Measurements from ENCODE around the gene OR52I2.
A peak's percentile ranks its signal among the peaks of the same experiment; 100 is the strongest.

Gene OR52I2

DNA sequence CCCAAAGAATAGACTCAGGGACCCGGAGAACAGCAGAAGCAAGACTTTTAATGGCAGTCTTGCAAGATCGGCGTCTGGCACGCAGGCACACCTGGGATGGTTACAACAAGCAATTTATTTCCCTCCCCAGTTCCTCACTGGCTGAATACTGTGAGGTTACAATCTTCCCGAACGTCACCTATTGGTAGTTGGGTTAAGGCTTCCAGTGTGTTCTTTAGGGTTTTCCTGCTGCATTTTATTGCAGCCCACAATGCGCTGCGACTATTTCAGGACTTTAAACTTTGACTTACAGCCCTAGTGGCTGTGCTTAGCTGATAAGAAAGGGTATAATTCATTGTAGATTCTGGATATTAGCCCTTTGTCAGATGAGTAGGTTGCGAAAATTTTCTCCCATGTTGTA is 38.0 kb downstream of the OR52I2 start:
- TF ChIP-seq, protein P1, sequence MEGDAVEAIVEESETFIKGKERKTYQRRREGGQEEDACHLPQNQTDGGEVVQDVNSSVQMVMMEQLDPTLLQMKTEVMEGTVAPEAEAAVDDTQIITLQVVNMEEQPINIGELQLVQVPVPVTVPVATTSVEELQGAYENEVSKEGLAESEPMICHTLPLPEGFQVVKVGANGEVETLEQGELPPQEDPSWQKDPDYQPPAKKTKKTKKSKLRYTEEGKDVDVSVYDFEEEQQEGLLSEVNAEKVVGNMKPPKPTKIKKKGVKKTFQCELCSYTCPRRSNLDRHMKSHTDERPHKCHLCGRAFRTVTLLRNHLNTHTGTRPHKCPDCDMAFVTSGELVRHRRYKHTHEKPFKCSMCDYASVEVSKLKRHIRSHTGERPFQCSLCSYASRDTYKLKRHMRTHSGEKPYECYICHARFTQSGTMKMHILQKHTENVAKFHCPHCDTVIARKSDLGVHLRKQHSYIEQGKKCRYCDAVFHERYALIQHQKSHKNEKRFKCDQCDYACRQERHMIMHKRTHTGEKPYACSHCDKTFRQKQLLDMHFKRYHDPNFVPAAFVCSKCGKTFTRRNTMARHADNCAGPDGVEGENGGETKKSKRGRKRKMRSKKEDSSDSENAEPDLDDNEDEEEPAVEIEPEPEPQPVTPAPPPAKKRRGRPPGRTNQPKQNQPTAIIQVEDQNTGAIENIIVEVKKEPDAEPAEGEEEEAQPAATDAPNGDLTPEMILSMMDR (conservative IDR thresholded peaks at IDR 0.05; ENCODE audit: control insufficient read depth, insufficient read depth, low read depth, low read length) = no peak
- H3K4me3 ChIP-seq (ENCODE audit: control insufficient read depth, low read depth, low read length) = no peak overlapping the region
- DNase-seq (ENCODE audit: low read depth) = no peak

DNA sequence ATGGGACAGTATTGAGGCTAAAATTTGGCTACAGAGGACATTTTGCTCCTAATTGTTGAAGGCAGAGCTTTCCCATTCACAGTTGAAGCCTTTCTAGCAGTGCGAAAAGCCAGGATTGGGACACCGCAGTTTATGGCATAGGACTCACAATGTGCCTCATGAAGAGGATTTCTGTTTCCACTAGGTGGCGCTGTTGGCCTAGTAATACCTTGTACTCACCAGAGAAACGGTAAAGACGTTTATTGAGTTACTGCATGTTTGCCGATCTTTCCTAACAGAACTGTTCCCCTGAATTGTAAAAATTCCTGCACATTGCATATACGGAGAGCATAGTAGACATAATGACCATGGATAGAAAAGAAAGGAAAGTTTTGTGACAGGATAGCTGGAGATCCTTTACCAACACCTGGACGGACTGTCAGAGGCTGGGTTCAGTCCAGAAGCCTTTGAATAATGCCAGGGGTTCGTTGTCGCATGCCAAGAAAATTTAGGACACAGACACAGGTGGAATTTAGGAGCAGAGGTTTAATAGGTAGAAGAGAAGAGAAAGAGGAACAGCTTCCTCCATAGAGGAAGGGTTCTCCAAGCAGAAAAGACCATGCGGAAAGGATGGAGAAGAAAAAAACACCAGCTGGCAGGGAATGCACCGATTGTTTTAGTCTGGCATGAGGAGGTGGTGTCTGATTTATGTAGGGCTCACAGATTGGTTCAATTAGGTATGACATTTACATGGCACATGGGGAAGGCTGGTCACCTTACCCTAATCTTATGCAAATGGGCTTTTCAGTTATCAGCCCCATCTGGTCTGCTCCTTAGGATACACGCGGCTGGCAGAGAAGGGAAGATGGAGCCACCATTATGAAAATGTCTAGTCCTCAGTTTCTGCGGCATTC is 44.9 kb downstream of the OR52I2 start:
- DNase-seq (ENCODE audit: low read depth) = peak; percentile 83
- H3K4me3 ChIP-seq (ENCODE audit: control insufficient read depth, low read depth, low read length) = no peak overlapping the region
- TF ChIP-seq, protein P1 (conservative IDR thresholded peaks at IDR 0.05; ENCODE audit: control insufficient read depth, insufficient read depth, low read depth, low read length) = peak; percentile 69

DNA sequence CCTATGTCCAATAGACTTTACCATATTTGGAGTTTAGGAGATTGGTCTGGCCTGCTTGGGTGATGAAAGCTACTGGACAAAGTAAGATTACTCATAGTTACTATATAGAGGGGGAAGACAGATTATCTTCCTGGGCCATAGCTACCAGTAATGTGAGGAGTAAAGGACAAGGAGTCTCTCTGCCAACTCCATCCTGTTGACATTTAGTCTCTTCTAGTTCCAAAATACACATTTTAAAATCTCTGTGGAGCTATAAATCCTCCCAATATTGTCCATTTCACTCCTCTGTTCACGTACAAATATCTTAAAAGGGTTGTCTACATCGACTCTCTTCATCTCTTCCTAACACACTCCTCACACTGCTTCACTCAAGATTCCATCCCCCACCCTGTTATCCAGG is 54.6 kb downstream of the OR52I2 start:
- TF ChIP-seq, protein P1 (conservative IDR thresholded peaks at IDR 0.05; ENCODE audit: control insufficient read depth, insufficient read depth, low read depth, low read length) = no peak
- H3K4me3 ChIP-seq (ENCODE audit: control insufficient read depth, low read depth, low read length) = no peak overlapping the region
- no peak for DNase-seq (ENCODE audit: low read depth)

DNA sequence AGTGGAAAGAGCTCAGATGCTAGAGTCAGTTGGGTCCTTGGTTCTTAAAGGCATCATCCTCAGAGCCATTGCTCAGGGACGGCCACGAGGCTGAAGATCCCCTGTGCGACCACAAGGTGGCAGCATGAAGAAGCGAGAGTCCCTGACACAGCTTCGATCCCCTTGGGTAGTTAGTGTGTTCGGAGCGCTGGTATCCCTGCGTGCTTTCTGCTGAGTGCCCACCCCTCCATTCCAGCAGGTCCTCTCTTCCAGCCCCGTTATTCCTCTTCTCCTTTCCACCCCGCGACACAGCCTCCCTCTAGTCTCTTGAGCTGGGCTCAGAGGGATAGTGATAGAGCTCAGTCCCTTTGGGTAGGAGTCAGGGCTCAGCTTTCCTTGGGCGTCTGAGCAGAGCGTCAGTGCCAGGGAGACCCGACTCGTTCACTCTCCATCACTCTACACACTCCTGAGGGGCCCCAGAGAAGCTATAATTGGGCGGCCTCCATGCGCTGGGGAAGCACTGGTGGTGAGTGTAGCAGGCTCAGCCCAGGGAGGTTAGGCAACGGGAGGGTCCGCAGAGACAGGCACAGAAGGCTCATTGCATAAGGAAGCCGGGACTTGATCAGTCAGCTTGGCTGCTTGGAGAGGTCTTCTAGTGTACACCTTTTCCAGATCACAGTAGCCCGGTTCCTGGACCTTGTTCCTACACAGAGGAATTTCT is 55.6 kb downstream of the OR52I2 start, which contains the start of gene OR51D1:
Gene OR51D1 (plus strand): TSS at position 516 of the 700 bp plus-strand sequence. CDS start 2,314 bp downstream, outside the sequence.
- no peak within 1 kb of the TSS for H3K4me3 ChIP-seq (ENCODE audit: control insufficient read depth, low read depth, low read length)
- peak; percentile 68 for DNase-seq (ENCODE audit: low read depth)
- TF ChIP-seq, protein P1 (conservative IDR thresholded peaks at IDR 0.05; ENCODE audit: control insufficient read depth, insufficient read depth, low read depth, low read length) = peak; percentile 87

DNA sequence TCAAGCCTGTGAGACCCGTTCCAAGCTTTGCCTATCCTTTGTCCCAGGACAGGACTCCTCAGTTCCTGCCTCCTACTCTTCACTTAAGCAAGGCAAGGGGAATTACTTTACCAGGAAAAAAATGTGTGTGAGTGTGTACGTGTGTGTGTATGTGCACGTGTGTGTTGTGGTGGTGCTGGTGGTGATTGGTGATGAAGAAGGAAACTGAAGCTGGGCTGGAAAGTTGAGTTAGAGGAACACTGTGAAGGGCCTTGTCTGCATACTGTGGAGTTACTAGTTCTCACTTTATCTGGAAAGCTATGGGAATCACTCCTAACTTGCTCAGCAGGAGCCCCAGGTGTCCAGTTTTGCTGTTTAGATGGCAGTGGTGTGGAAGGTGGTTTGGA is 56.1 kb downstream of the OR52I2 start:
- TF ChIP-seq, protein P1 (conservative IDR thresholded peaks at IDR 0.05; ENCODE audit: control insufficient read depth, insufficient read depth, low read depth, low read length) = no peak
- no peak for DNase-seq (ENCODE audit: low read depth)
- no peak overlapping the region for H3K4me3 ChIP-seq (ENCODE audit: control insufficient read depth, low read depth, low read length)

DNA sequence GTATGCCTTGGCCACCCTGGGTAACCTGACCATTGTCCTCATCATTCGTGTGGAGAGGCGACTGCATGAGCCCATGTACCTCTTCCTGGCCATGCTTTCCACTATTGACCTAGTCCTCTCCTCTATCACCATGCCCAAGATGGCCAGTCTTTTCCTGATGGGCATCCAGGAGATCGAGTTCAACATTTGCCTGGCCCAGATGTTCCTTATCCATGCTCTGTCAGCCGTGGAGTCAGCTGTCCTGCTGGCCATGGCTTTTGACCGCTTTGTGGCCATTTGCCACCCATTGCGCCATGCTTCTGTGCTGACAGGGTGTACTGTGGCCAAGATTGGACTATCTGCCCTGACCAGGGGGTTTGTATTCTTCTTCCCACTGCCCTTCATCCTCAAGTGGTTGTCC is 58.4 kb downstream of the OR52I2 start:
- no peak overlapping the region for H3K4me3 ChIP-seq (ENCODE audit: control insufficient read depth, low read depth, low read length)
- DNase-seq (ENCODE audit: low read depth) = no peak
- TF ChIP-seq, protein P1 (conservative IDR thresholded peaks at IDR 0.05; ENCODE audit: control insufficient read depth, insufficient read depth, low read depth, low read length) = no peak

Data from fibroblast of mammary gland (primary cell).